ENCODE results near the gene TMEM234.

DNA sequence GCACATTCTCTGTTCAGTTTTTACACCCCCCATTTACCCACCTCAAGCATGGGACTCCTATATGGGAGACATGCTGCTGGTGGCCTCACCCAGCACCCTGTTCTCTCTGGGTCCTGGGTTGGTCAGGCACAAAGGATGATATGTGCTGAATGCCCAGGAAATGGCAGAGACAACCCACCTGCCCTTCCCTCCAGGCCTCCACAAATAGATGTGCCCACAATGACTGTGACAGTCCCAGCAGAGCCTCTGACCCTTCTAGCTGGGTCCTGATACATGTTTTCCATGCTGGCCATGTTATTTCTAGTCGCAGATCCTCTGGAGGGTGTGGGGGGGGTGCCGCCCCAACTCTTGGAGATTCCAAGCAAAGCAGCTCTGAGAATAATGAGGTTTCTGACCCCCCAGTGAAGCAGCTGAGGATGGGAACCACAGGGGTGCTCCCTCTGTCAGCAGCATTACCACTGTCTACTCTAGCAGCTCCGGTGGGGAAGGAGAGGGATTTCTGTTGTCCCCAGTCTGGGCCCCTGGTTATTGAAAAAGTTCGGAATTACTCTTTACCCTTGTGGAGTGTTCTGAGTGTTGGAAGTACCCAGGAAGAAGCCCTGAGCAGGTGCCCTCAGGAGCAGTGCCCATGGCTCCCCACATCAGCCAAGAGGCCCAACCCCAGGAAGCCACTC, 23.0 kb downstream of the TMEM234 start:
- TF ChIP-seq EZH2 (IDR thresholded peaks at IDR 0.05) (no peak), POLR2AphosphoS5 (IDR thresholded peaks at IDR 0.05; ENCODE audit: borderline replicate concordance, low read depth, low read length) (no peak)

Measured in SK-N-MC (cell line).